AG08396 (cell line): ENCODE data around the gene PAM16.

ENCODE experiments used
- DNase-seq: peaks from one replicate; pipeline ENCODE4 v3.0.0; 2012; ENCODE audit warnings: low spot score, mixed read lengths

The PAM16 gene

DNA sequence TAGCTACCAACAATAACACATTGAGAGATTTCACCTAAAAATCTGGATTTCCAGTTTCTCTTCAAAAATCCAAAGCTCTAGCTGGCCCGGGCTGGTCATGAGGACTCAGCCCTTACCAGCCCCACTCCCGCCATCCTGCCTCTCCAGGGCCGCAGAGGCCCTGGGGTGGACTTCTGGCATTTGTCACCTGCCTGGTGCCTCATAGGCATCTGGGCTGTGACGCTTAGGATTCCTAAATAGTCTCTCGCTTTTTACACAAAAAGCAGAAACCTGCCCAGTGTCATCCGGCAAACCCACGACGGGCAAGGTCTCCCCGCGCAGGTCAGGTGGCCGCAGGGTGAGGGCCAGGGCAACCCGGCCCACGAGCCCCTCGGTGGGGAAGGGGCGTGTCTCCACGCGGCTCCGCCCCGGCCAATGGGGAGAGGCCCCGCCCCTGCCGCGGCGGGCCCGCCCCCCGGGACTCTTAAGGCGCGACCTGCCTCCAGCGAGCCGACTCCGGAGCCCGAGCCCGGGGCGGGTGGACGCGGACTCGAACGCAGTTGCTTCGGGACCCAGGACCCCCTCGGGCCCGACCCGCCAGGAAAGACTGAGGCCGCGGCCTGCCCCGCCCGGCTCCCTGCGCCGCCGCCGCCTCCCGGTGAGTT lies 20.4 kb upstream of the PAM16 start, which contains the start of gene VASN:
VASN (plus strand) TSS at position 492 of the 644 bp plus-strand sequence. CDS start 9,030 bp downstream, outside the sequence.
- DNase-seq, result peak; percentile 94

DNA sequence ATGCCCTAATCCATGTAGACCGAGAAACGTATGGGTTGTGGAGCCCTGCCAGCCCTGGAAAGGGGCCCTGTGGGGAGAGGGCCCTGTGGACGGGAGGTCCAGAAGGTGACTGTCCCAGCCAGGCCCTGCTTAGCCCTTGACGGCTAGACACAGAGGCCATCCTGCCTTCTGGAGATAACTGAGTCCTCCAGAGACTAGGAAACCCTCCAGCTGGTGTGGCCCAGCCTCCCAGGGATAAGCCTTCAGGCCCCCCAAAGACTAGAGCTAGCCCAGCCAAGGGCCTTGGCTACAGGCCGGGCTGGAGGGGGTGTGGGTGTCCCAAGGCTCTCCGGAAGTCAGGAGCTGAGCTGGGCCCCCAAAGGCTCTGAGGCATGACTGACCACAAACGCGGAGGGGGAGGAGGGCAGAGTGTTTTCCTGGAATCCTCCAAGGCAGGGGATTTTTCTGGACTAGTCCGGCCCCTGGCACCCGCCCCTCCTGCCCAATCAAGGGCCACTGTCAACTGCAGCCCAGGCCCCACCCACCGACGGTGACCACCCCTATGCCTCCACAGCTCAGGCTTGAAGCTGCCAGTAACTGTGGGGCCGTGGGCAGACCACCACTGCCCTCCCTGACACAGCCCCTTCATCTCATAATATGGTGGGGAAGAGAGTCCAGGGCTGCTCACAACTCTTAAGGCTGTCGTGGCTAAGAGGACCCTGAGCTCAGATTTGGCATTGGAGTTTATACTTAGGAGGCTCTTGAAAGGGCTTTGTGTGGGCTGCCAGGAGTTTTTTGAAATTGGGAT lies 19.6 kb upstream of the PAM16 start:
- DNase-seq, result peak; percentile 85

DNA sequence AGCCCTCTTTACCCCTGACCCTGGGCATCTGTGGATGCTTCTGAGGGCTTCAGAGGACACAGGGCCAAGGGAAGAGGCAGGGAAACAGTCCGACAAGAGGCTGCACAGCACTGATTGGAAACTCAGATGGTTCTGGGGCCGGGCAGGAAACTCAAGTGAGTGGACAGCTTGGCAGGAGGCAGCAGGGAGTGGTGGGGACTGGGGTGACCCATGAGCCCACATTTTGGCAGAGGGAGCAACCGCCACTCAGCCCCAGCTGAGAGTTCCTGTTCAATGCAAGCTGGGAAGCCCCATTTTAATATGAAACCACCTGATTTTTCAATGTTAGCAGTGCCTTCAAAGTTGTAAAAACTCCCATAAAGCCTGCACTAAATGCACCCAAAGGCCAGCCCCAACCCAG lies 19.0 kb upstream of the PAM16 start:
- DNase-seq, result no peak

DNA sequence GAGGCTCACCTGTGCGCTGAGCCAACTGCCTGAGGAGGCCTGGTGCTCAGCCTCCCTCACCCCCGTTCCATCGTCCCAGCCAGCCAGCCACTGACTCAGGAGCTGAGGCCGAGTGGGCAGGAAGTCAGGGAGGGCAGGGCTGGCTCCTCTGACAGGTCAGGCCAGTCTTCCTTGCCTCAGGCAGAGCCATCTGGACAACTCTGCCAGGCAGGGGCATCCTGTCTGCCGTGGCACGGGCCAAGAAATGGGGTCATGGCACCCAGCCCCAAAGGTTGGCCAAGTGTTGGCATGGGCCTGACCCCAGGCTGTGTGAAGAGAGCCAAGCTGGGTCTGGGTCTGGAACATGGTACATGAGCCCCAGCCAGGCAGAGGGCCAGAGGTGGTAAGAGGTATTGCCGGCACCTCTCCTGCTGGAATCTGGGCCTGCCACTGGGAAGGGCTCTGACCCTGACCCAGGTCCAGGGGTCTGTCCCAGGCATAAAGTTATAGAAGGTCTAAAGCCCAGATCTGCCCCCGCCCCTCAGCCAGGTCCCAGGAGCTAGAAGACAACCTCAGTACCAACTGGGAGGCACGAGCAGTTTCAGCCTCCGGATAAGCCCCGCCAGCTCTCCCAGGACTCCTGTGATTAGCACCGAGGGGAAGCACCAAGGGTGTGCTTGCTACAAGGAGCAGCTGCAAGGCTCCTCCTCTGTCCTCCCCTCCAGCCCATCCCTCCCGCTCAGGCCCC lies 18.0 kb upstream of the PAM16 start:
- DNase-seq, result no peak

- no peak for DNase-seq
Observed at GRCh38 chr16:4367393-4367856, 16.3 kb upstream of the PAM16 start.

- DNase-seq, result no peak
Observed at GRCh38 chr16:4366016-4366415, 14.9 kb upstream of the PAM16 start.

- DNase-seq, result no peak
Observed at GRCh38 chr16:4365615-4366014, 14.5 kb upstream of the PAM16 start.

DNA sequence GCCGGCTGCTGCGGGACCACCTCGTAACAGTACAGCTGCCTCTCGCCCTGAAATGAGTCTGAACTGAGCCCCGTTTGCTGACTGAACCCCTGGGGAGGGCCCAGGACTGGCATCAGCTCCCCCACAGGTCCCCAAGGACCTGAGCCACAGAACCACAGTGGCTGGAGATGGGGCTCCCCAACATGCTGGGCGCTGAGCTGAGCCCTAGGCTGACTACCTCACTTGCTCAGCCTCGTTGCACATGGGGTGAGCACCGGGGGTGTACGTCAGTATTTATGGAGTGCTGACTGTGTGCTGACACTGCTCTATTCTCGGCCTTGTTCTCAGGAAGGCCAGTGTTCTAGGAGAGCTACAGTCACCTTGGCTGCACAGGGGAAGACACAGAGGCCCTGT lies 13.9 kb upstream of the PAM16 start:
- no peak for DNase-seq

DNA sequence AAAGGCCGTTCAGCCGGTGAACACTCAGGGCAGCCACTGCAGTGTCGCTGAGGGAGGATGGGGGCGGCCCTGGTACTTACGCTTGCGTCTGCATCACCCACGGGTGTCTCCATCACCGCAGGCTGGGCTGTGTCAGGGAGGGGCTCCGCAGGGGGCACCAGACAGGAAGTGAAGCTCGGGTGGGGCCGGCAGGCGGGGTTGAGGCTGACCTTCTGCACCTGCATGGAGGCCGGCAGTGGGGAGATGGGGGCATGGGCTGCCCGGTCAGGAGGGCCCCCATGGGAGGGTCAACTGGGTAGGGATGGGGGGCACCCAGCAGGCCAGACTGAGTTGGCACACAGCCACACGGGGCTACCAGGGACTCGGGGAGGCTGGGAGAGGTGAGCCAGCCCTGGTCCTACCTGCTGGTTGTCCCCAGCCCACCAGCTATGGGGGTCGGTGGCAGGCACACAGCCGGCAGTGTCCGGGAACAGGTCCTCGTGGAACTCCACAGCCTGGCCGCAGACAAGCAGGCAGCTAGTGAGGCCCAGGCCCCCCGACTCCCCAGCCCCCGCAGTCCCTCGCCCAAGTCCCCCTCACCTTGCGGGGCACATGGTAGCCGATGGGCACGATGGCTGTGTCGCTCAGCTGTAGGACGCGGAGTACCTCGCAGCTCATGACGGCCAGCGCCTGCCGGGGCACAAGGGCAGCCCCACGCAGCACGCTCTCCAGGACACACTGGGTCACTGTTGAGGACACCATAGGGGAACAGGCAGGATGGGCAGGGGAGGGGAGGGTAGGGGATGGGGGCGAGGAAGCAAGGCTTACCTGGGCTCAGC lies 13.3 kb upstream of the PAM16 start:
- no peak for DNase-seq

- no peak for DNase-seq
Observed at GRCh38 chr16:4362476-4363135, 11.5 kb upstream of the PAM16 start.

GRCh38 chr16:4361944-4362311 lies 10.8 kb upstream of the PAM16 start:
- DNase-seq, result no peak

- DNase-seq, result no peak
Observed at GRCh38 chr16:4361033-4361943, 10.2 kb upstream of the PAM16 start.

DNA sequence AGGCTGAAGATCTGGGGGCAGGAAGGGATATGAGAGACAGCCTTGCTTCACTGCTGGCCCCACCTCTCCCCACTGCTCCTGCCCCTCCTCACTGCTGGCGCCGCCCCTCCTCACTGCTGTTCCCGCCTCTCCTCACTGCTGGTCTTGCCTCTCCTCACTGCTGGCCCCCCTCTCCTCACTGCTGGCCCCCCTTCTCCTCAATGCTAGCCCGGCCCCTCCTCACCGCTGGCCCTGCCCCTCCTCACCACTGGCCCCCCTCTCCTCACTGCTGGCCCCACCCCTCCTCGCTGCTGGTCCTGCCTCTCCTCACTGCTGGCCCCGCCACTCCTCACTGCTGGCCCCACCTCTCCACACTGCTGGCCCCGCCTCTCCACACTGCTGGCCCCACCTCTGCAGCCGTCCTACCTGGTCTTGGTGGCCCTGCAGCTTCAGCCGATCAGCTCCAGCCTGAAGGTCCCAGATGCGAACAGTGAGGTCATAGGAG lies 9.5 kb upstream of the PAM16 start:
- no peak for DNase-seq

DNA sequence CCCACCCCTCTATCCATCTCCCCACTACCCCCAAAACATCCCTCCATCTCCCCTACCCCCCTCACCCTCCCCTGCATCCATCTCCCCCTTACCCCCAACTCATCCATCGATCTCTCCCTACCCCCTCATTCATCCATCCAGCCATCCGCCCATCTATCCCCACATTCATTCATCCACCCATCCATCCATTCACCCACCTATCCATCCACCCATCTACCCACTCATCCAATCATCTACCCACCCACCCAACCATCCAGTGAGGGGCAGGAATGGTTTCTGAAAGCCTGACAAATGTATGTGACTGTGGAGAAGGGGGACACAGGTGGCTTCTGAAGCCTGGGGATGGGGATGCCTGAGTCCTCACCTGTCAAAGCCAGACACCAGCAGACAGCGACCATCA lies 8.8 kb upstream of the PAM16 start:
- DNase-seq, result no peak

- peak; percentile 75 for DNase-seq
Observed at GRCh38 chr16:4358831-4359561, 7.9 kb upstream of the PAM16 start.

- DNase-seq, result no peak
Observed at GRCh38 chr16:4358236-4358635, 7.1 kb upstream of the PAM16 start.

DNA sequence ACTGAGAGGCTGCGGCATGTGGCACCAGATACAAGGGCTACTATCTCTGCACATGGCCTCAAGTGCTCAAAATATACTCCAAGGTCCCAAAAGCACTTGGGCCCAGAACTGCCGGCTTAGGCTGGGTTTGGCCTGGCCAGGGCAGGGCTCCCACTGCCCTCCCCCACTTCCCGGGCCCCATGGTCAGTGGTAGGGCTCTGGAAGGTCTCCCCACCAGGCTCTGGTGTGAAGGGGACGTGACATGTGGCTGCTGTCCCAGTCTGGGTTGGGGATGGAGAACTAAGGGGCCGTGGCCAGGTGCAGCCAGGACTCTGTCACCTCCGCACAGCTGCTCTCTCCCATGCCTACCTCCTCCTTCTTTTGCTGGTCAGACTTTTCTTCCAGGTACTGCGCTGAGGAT lies 5.7 kb upstream of the PAM16 start:
- DNase-seq, result no peak

- DNase-seq, result no peak
Observed at GRCh38 chr16:4354512-4355409, 3.6 kb upstream of the PAM16 start.

DNA sequence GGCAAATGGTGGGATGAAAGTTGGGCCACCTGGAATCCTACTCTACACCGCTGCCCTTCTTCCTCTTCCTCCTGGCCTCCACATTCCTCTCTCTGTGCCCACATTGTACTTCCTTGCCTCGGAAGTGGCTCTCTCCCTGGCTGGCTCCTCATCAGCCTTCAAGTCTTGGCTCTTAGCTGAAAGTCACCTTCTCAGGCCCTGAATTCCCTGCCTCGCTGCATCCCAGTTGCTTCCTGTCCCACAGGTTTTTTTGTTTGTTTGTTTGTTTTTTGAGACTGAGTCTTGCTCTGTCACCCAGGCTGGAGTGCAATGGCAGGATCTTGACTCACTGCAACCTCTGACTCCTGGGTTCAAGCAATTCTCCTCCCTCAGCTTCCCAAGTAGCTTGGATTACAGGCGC lies 2.6 kb upstream of the PAM16 start:
- DNase-seq, result no peak
